HCT116 (cell line): ENCODE results near the gene ERRFI1. TPM values are rescaled to one million over a fixed set of nuclear protein-coding genes. Genes with fewer than 3 reads are reported as not detected.
"Not testable (repeated sequence)": the region's sequence is repeated elsewhere in the genome, so short reads cannot be mapped to it uniquely, and the experiment has no call there.

Source experiments
- ATAC-seq: fragments of 200-7000 bp; cut with Tn5 transposase; 2 replicates; pipeline ENCODE4 v1.9.1; 2020; ENCODE audit warnings: mild to moderate bottlenecking, moderate library complexity
- BruUV-seq: library from RNA; stranded (reverse); fragments of 400-500 nt; replicated peaks from 2 replicates; lab custom pipeline; 2021; lab: Mats Ljungman, UMichigan
- CTCF ChIA-PET: fragments of 300-600 bp; sonication (Branson Sonifier 250); formaldehyde crosslinking; loops from one replicate; lab custom pipeline; 2021; ENCODE audit warnings: antibody characterized with exemption; lab: Charles Lee
- POLR2A ChIA-PET: fragments of 300-600, 350-600 bp; sonication (Branson Sonifier 250); formaldehyde crosslinking; loops from one replicate; lab custom pipeline; 2021; ENCODE audit warnings: antibody characterized with exemption; lab: Charles Lee
- RAD21 ChIA-PET, 2 experiments: fragments of 300-600 bp; sonication (Branson Sonifier 250); formaldehyde crosslinking; loops; one replicate each; lab custom pipeline; 2023; ENCODE audit warnings: low total read pairs in 2 of 2; ENCODE audit not compliant: uncharacterized antibody in 2 of 2, unreplicated experiment in 2 of 2, low non-redundant PET in 1 of 2; lab: Charles Lee
- DNase-seq: peaks from one replicate; pipeline ENCODE4 v3.0.0-alpha.2; 2010; ENCODE audit warnings: low read depth, low spot score
- H2AFZ ChIP-seq: fragments of 200-600 bp; shearing (Covaris generic), sonication (generic); 2 replicates; pipeline ENCODE4 v1.6.1; 2017; ENCODE audit warnings: low read depth, mixed run types, mixed read lengths, antibody characterized with exemption, low read length; ENCODE audit not compliant: poor library complexity, severe bottlenecking
- H3K27ac ChIP-seq: 2 replicates; pipeline ENCODE4 v1.5.1; 2012; ENCODE audit warnings: low read depth, low read length
- H3K27me3 ChIP-seq: fragments of 200-600 bp; sonication (generic); 2 replicates; pipeline ENCODE4 v1.6.1; 2016; ENCODE audit warnings: mixed run types, low read length, mixed read lengths; ENCODE audit not compliant: insufficient read depth
- H3K36me3 ChIP-seq, 2 experiments: fragments of 200-500 bp in 1 of 2; fragments of 200-600 bp in 1 of 2; sonication (Bioruptor generic) in 1 of 2; sonication (generic) in 1 of 2; 2 replicates each; pipeline versions ENCODE4 v1.5.1 to v1.6.1; 2014 to 2016; ENCODE audit warnings: low read length in 2 of 2, inconsistent platforms in 1 of 2, mixed read lengths in 1 of 2, mixed run types in 1 of 2; ENCODE audit not compliant: insufficient read depth in 2 of 2, control insufficient read depth in 1 of 2
- H3K4me1 ChIP-seq, 2 experiments: fragments of 200-600 bp in 1 of 2; sonication (generic) in 1 of 2; 2 replicates each; pipeline versions ENCODE4 v1.5.1 to v1.6.1; 2012 to 2017; ENCODE audit warnings: low read length in 2 of 2, inconsistent platforms in 1 of 2, mild to moderate bottlenecking in 1 of 2, mixed read lengths in 1 of 2, mixed run types in 1 of 2, moderate library complexity in 1 of 2; ENCODE audit not compliant: insufficient read depth in 2 of 2, control insufficient read depth in 1 of 2
- H3K4me2 ChIP-seq: fragments of 200-600 bp; sonication (generic); 2 replicates; pipeline ENCODE4 v1.6.1; 2017; ENCODE audit warnings: mixed run types, low read length, mixed read lengths
- H3K4me3 ChIP-seq, 2 experiments: fragments of 200-600 bp in 1 of 2; sonication (generic) in 1 of 2; replicated peaks in 1 of 2; 2 replicates each; pipeline ENCODE4 v1.5.1; 2011 to 2016; ENCODE audit warnings: low read length in 2 of 2, control low read depth in 1 of 2, low read depth in 1 of 2, mild to moderate bottlenecking in 1 of 2, mixed read lengths in 1 of 2, mixed run types in 1 of 2
- H3K79me2 ChIP-seq: fragments of 200-600 bp; sonication (generic); 2 replicates; pipeline ENCODE4 v1.6.1; 2017; ENCODE audit warnings: mild to moderate bottlenecking, mixed run types, low read length, moderate library complexity, mixed read lengths; ENCODE audit not compliant: insufficient read depth
- H3K9ac ChIP-seq: fragments of 200-600 bp; sonication (generic); 2 replicates; pipeline ENCODE4 v1.6.1; 2016; ENCODE audit warnings: low read length, mixed read lengths
- H3K9me2 ChIP-seq: fragments of 200-600 bp; sonication (generic), shearing (Covaris generic); 2 replicates; pipeline ENCODE4 v1.6.1; 2017; ENCODE audit warnings: mixed run types, mild to moderate bottlenecking, moderate library complexity; ENCODE audit not compliant: insufficient read depth
- H3K9me3 ChIP-seq, 2 experiments: fragments of 200-500 bp in 1 of 2; fragments of 200-600 bp in 1 of 2; sonication (Bioruptor generic) in 1 of 2; sonication (generic) in 1 of 2; 2 replicates each; pipeline ENCODE4 v1.6.1; 2014 to 2017; ENCODE audit warnings: low read length in 2 of 2, mixed read lengths in 2 of 2, inconsistent platforms in 1 of 2, low read depth in 1 of 2, mild to moderate bottlenecking in 1 of 2, mixed run types in 1 of 2, moderate library complexity in 1 of 2; ENCODE audit not compliant: control insufficient read depth in 1 of 2, insufficient read depth in 1 of 2
- H4K20me1 ChIP-seq: fragments of 200-600 bp; sonication (generic), shearing (Covaris generic); 2 replicates; pipeline ENCODE4 v1.6.1; 2017; ENCODE audit warnings: mixed run types, mild to moderate bottlenecking, moderate library complexity; ENCODE audit not compliant: insufficient read depth
- intact Hi-C: fragments of 100-400 bp; cut with micrococcal nuclease; formaldehyde crosslinking; loops from 2 replicates; pipeline ENCODE4 v1.10.0; 2022
- total RNA-seq: library from RNA; stranded (reverse); gene quantifications from one replicate; pipeline ENCODE4 v1.2.1, GENCODE V29; 2021; ENCODE audit not compliant: unreplicated experiment

The ERRFI1 gene
- total RNA-seq, 1 experiment from 2014 or later = 777 TPM

DNA sequence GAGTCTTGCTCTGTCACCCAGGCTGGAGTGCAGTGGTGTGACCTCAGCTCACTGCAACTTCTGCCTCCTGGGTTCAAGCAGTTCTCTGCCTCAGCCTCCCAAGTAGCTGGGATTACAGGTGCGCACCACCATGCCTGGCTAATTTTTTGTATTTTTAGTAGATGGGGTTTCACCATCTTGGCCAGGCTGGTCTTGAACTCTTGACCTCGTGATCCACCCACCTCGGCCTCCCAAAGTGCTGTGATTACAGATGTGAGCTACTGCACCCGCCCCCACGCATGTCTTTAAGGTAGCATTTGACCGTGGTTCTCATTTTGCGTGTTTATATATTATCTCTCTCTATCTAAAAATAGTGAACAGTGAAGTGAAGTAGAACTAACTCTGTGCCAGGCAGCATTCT lies 62.3 kb downstream of the ERRFI1 start:
- H3K9me3 ChIP-seq, H3K9ac ChIP-seq, BruUV-seq, DNase-seq, ATAC-seq, POLR2A ChIA-PET, H3K27ac ChIP-seq, H3K4me3 ChIP-seq, H3K9me2 ChIP-seq, H3K27me3 ChIP-seq, H4K20me1 ChIP-seq, RAD21 ChIA-PET, H3K4me2 ChIP-seq, H2AFZ ChIP-seq: not testable (repeated sequence)
- intact Hi-C loops = loop anchor here (5.0 kb wide), 2 partner anchors 182 to 297 kb away; partner anchors contain the start of gene PER3
- Histone ChIP-seq H3K4me1 (peaks cover 2 to 16% of the 10 kb centered on the region in 2 experiments; a peak in 3 of 4 replicates), H3K79me2 (peaks cover 86% of the 10 kb centered on the region), H3K36me3 (peaks cover 37 to 49% of the 10 kb centered on the region in 2 experiments)
- CTCF ChIA-PET = interaction anchor here (1.3 kb wide), 1 partner anchor 294 kb away, joined by 3 read pairs; no protein-coding TSS in a partner anchor

DNA sequence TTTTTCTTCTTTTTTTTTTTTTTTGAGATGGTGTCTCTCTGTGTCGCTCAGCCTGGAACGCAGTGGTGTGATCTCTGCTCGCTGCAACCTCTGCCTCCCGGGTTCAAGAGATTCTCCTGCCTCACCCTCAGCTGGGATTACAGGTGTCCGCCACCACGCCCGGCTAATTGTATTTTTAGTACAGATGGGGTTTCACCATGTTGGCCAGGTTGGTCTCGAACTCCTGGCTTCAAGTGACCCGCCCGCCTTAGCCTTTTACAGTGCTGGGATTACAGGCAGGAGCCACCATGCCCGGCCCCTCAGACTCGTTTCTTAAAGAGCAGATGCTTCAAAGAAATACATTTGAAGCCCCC lies 62.8 kb downstream of the ERRFI1 start:
- H3K9me3 ChIP-seq, BruUV-seq, H3K9ac ChIP-seq, H3K9me2 ChIP-seq, H4K20me1 ChIP-seq, RAD21 ChIA-PET, H3K4me3 ChIP-seq, H3K27ac ChIP-seq, H3K27me3 ChIP-seq, DNase-seq, H2AFZ ChIP-seq, ATAC-seq, POLR2A ChIA-PET: not testable (repeated sequence)
- CTCF ChIA-PET = interaction anchor here (1.3 kb wide), 1 partner anchor 294 kb away, joined by 3 read pairs; no protein-coding TSS in a partner anchor
- intact Hi-C loops = loop anchor here (5.0 kb wide), 2 partner anchors 181 to 296 kb away; partner anchors contain the start of gene PER3
- Histone ChIP-seq H3K4me1 (peaks cover 2 to 16% of the 10 kb centered on the region in 2 experiments; a peak in 3 of 4 replicates), H3K36me3 (peaks cover 34 to 44% of the 10 kb centered on the region in 2 experiments; a peak in 3 of 4 replicates), H3K79me2 (peaks cover 81% of the 10 kb centered on the region), H3K4me2 (peak overlapping the region; percentile 88; the same call in 1 of the 2 replicates)
